NCI-H146 (cell line): ENCODE measurements around the gene CCDC12.

Source experiments
- DNase-seq: peaks from one replicate; lab custom pipeline; 2025; lab: John Stamatoyannopoulos, UW

CCDC12 gene

GRCh38 chr3:46955157-46955556, 21.4 kb downstream of the CCDC12 start:
- DNase-seq = no peak

DNA sequence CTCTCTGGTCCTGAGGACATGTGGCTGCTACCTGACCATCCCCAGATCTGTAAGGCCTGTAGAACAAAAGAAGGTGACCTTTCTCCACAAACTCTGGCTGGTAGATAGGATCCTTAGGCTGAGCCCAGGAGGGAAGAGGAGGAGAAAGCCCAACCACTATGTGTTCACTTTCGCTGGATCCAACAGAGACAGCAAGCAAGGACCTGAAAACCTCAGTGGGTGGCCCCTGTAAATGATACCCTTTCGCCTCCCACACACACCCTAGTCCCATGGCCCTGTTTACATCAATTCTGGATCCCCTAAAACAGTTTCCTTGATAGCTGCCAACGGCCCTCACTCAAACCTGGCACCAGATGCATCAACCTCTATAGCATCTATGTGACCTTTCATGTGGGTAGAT, 22.4 kb downstream of the CCDC12 start:
- peak; percentile 75 for DNase-seq

DNA sequence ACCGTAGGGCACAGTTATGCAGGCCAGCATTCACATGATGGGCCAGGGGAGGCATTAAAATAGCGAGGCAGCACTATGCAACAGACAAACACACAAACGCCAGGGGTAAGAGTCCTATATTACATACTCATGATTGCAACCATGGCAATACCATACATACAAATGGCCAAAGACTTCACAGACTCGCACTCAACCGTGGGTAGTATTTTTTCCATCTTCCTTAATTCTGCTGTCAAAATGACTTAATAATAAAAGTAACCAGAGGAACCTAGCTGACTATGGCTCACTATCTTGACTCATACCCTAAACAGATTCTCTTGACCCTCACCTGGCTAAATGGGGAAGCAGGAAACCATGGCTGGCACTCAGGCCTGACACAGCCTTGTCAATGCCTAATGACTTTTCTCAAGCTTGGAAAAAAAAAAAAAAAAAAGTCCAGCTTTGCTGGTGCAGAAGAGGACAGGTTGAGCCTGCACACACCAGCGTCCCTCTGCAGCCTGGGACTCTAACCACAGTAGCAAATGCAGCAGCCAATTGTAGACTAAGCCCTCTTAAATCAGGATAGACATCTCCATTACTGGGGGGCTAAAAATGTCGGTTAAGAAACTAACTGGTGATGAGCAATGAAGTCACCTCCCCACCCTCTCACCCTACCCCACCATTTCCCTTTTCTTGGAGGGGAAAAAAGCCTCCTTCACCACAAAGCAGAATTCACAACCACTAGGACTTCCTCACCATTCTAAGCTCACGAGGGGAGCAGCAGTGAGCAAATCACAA, 23.1 kb downstream of the CCDC12 start:
- no peak for DNase-seq

DNA sequence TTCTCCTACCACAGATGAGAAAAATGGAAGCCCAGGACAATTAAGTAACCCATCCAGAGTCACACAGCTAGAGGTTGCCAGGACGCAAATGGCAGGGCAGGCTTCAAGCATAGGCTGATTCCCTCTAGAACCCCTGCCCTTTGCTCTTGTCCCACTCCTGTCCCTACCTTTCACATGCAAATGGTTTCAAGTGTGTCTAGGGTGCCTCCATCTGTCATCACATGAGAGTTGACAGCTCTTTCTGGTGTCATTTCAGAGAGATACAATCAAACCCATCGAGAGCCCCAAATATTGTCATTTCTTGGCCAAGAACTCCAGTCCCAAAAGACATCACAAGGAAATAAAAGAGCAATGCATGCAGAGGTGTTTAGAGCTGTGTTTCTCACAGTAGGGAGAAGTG, 23.7 kb downstream of the CCDC12 start:
- DNase-seq = no peak

GRCh38 chr3:46950650-46951241, 25.8 kb downstream of the CCDC12 start:
- DNase-seq = no peak

DNA sequence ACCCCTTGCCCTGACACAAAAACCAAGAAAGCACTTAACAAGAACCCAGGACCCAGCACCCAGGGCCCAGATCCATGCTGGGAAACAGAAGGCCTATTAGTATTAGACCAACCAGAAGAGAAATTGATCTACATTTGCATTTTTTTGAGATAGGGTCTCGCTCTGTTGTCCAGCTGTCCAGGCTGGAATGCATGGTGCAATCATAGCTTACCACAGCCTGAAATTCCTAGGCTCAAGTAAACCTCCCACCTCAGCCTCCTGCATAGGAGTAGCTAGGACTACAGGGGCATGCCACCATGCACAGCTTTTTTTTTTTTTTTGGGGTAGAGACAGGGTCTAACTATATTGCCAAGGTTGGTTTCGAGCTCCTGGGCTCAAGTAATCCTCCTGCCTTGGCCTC, 26.4 kb downstream of the CCDC12 start:
- DNase-seq = no peak

DNA sequence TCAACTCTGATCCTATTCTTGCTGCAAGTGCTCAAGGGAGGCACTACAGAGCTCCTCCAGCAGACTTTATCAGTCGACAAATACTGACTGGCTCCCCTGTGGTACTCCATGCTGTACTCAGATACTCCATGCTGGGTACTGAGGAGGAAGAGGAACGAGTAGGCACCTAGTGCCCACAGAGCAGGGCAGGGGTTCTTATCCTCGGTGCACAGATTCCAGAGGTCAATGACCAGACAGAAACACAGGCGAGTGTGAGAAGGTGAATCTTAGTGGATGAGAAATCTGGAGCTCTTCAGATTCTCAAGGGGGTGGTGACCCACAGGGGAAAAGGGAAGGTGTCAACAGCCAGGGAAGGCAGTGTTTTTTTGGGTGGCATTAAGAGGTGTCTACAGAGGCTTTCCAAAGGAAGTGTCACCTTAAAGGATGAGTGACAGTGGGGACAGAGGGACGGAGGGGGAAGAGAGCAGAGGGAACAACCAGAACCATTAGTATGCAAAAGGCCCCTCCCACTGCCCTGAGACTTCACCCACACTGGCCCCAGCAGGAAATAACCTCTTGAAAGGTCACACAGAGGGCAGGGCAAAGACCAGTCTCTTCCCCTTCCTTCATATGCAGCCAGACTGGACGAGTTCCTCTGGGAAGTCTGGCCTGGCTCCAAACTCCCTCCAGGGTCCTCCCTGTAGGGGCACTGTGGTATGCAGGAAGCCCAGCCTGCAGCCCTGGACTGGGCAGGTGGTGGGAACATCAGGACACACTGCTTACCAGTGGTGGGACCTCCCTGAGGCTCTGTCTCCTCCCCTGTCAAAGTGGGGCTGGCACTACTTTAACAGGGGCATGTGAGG, 27.5 kb downstream of the CCDC12 start:
- DNase-seq = no peak

- peak; percentile 23 for DNase-seq
Measured at GRCh38 chr3:46947981-46948791, 28.4 kb downstream of the CCDC12 start.

GRCh38 chr3:46947546-46947901, 29.0 kb downstream of the CCDC12 start:
- no peak for DNase-seq

- no peak for DNase-seq
Measured at GRCh38 chr3:46946856-46947545, 29.5 kb downstream of the CCDC12 start.

DNA sequence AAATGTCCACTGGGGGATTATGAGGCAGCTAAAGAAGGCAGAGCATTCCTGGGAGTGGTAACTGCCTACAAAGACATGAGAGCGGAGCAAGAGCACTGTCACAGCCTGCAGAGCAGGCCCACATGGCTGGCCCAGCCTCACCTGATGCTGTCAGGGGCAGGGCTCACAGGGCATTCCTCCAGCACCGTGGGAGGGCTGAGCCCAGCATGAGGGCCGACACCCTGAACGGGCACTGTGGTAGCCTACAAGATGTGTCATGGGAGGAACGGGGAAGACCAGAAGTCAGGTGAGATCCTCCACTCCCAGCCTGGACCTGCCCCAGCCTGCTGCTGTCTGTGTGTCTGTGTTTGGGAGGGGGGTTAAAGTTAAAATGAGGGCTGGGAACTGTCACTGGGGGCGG, 30.1 kb downstream of the CCDC12 start:
- no peak for DNase-seq

DNA sequence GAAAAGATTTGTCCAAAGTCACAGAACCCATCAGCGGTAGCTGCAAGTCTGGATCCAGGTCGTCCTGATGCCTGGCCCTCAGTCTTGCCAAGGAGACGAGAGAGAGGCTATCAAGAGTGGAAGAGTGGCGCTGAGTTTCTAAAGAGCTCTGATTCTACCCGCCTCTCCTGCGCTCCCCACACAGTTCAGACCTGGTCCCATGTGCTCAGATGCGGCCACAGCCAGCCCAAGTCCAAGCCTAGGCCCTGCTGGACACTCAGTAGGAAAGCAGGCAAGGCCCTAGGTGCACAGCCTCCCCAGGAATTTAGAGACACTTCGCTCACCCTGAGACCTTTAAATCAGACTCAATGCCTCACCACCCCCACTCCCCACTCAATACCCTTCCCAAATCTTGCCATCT, 32.4 kb downstream of the CCDC12 start:
- DNase-seq = no peak

- peak; percentile 66 for DNase-seq
Measured at GRCh38 chr3:46943237-46944187, 33.0 kb downstream of the CCDC12 start.

DNA sequence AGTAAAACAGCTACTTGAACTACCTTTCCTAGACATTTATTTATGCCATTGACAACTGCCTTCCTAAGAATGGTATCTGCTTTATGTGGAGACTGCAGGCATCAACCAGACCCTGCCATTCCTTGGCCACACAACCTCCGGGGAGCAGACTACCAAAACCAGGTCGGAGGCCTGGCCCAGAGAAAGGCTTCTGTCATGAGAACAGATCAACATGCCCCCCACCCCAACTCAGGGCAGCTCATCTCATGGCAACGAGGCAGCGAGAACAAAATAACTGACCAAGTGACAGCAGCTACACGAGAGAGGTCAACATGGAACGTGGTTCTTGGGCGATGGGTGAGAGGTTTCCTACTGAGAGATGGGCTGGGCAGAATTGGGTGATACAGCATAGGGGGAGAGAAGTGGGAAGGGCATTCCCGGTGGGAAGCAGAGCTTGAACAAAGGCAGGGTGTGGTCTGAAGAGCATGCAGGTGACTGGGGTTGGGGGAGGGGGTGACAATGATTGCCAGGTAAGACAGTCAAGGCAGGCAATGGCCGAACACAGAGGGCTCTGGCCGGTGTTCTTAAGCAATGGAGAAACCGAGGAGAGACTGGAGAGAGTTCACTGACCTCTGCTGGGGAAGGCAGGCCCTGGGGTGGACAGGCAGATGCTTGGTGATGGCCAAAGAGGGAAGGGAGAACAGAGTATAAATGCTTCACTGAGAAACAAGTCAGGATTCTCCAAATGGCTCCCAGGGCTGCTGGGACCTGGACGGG, 33.9 kb downstream of the CCDC12 start:
- DNase-seq = no peak

DNA sequence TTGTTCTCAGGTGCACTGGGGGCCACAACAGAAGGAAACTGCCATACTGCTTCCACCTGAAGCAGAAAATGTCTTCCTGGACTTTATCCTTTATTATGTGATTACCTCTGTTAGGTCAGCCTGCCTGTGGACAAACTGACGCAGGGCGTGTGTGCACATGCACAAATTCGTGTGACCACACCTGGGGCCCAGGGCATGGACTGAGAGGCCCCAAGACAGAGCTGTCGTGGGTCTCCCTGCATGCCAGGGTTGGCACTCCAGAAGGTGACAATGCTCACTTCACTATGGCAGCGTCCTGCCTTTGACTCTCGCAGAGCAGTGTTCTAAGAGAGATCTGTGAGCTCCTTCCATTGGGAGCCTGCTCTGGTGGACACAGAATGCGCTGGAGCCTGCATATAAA, 34.5 kb downstream of the CCDC12 start:
- DNase-seq = no peak

GRCh38 chr3:46939578-46940445, 36.7 kb downstream of the CCDC12 start:
- DNase-seq = no peak

DNA sequence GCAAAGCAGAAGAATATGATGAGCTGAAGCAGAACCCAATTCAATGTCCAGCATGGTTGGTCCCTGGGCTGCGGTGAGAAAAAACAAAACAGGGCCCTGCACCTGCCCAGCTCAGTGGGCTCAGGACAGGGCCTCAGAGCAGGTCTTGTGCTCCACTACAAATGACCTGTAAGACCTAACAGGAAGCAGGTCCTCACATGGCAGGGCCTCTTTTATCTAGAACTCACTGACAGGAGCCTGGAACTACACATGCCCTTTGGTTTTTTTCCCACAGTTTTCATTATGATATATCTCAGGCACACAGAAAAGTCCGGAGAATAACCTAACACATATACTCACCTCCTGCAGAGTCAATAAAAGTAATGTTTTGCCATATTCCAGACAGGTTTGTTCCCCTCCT, 38.4 kb downstream of the CCDC12 start:
- DNase-seq = no peak

DNA sequence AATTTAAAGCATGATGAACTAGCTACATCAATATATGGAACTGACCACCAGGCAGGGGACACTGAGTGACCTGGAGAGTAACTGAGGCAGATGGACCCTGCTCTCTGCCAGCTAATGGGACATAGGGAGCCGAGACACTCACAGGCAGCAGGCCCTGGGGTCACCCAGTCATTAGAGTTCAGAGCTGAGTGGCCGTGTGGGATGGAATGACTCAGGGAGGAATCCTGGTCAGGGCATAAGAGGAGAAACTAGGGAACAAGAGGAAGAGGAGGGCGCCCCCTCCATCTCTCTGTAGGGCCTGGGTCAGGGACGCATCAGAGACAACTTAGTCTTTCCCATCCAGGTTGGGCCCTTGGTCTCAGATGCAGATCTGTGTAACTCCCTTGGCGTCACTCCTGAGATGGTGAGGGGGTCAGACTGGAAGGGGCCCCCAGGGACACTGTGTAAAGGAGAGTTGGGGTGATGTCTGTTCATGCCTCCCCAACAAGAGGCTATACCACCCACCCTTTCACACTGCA, 39.8 kb downstream of the CCDC12 start:
- DNase-seq = no peak
